ENCODE measurements around the gene MPP2.
A peak's percentile ranks its signal among the peaks of the same experiment; 100 is the strongest.
"Not testable (repeated sequence)": the region's sequence is repeated elsewhere in the genome, so short reads cannot be mapped to it uniquely, and the experiment has no call there.

Gene MPP2

DNA sequence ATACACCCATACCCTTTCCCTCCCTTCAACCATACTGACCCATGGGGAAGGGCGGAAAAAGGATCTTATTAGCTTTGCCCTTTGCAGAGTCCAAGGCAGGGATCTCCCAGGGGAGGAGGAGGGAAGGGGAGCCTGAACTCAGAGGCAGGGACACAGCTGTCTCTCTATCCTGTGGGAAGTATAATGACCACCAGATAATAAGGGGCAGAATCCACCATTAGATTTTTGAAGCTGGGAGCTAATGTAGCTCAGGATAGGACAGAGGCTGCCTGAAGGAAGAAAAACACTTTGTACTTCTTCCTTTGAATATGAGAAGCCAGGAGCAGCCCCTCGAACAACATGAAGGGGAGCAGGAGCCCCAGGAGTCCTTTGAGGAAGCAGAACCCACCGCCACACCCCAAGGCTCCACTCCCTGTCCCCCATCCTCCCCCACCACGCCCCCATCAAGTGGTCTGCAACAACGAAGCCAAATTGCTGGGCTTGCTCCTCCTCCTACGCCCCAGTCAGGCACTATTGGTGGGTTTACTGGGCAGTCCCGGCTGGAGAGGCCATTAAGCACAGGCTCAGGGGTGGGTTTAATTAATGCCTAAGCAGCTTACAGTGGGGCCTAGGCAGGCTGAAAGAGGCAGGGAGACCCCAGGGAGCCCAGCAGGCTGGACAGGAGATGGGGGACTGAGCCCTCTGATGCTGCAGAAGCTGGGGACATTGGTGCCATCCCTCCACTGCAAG is 5.3 kb downstream of the MPP2 start:
- no peak for DNase-seq (ENCODE audit: low read depth)

DNA sequence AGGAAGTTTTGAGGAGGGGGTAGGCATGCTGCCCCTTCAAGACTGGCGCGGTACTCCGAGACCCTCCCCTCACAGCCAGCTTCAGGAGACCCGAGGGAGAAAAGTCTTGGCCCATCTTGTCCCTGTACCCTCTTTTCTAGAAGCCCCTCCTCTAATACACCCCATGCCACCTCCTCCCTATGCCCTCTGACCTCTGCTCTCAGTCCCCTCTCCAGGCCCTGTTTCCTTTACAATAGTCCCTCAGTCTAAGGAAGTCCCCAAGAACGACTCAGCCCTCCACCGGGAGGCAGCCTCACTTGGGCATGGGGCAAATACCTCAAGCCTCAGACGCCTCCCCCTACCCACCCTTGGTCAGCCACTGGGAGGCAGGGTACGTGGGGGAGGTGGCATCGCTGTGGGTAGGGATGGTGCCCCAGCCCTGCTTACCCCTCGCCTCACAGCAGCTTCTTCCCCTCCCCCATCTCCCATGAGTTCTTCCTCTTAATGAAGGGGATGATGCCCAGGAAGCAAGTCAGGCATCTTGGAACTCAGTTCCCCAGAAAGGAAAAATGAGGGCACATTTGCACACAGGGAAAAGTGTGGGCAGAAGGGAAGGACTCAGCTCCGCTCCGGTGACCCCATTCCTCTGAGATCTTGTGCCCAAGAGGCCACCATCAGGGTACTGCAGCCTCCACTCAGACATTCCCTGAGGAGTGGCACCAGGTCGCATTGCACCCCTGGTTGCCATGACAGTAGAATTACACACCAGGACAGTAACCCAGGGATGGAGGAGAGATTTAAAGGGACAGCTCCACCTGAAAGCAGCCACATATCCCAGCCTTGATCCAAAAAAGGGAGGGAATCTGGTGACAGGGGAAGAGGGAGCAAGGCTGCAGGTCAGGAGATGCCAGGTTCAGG is 6.2 kb downstream of the MPP2 start:
- no peak for DNase-seq (ENCODE audit: low read depth)

DNA sequence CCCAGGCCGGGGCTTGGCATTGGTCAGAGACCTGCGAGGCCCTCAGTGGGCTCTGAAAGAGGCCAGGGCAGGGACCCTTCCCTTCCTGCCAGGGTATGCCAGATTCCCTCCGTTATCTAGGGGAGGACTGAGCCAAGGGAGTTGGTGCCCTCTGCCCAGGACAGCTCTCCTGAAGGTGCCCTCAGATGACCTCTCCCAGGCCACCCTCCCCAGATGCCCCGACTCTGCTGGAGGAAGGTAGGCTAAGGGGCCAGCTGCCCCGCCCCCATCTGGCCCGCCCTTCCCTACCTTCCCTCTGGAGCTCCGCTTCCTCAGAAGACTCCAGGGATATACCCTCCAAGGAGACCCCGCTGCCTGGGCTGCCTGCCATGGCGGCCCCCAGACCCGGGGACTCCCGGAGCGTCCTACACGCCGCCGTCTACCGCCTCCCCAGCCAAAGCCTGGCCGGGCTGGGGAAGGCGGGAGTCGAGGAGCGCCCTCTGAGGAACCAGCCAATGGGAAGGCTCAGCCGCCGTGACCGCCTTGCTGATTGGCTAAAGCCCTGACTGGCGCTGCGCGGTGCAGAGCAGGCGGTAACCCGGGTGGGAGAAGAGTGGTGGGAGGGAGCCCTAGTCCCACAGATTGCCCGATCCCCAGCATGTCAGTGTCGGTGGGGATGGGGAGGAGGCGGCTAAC is 7.0 kb downstream of the MPP2 start:
- DNase-seq (ENCODE audit: low read depth) = peak; percentile 14

DNA sequence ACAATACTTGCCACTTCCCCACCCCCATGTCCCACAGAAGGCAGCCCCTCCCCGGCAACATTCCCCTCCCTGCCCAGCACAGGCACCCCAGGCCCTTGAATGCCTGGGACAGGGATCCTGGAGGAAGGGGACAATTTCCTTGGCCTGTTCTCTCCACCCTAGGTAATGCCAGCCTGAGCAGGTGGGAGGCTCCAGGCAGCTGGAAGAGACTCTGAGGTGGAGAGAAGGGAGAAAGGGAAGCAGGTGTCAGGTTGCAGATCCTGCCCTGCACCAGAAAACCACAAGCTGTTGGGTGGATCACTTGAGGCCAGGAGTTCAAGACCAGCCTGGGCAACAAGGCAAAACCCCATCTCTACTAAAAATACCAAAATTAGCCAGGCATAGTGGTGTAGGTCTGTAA is 8.9 kb downstream of the MPP2 start:
- no peak for DNase-seq (ENCODE audit: low read depth)

DNA sequence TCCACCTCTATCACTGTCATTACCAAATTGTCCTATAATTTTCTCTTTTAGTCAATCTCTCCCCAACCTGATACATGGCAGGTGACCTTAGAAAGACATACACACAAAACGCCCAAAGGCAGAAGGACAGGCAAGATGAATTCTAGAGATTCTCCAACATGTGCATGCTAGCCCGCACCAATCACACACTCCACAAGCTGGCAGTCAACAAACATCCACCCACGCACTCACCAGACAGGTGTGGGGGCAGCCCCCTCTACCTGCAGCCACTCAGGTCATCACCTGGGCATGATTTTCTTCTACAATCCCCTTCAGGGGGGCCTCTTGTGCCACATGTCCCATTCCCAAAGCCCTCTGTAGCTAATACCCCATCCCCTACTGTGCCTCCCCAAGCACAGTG is 9.5 kb downstream of the MPP2 start:
- DNase-seq (ENCODE audit: low read depth) = no peak

DNA sequence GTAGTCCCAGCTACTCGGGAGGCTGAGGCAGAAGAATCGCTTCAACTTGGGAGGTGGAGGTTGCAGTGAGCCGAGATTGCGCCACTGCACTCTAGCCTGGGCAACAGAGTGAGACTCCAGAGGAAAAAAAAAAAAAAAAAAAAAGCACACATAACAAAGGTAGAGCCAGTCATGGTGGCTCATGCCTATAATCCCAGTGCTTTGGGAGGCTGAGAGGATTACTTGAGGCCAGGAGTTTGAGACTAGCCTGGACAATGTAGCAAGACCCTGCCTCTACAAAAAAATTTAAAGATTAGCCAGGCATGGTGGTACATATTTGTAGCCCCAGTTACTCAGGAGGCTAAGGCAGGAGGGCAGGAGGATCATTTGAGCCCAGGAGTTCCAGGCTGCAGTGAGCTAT is 12.8 kb downstream of the MPP2 start:
- DNase-seq (ENCODE audit: low read depth) = not testable (repeated sequence)

DNA sequence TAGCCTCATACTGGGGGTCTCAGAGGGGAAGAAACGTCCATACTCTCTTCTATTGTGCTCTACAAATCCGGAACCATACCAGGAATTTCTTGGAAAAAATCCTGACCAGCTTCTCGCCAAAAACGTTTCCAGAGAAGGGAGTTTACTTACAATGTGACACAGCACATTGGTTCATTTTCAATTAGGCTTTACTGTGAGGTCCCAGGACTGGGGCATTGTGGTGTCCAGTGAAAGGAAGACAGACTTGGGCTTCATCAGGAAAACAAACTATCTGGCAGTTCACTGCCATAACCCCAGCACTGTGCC is 14.7 kb downstream of the MPP2 start:
- no peak for DNase-seq (ENCODE audit: low read depth)

DNA sequence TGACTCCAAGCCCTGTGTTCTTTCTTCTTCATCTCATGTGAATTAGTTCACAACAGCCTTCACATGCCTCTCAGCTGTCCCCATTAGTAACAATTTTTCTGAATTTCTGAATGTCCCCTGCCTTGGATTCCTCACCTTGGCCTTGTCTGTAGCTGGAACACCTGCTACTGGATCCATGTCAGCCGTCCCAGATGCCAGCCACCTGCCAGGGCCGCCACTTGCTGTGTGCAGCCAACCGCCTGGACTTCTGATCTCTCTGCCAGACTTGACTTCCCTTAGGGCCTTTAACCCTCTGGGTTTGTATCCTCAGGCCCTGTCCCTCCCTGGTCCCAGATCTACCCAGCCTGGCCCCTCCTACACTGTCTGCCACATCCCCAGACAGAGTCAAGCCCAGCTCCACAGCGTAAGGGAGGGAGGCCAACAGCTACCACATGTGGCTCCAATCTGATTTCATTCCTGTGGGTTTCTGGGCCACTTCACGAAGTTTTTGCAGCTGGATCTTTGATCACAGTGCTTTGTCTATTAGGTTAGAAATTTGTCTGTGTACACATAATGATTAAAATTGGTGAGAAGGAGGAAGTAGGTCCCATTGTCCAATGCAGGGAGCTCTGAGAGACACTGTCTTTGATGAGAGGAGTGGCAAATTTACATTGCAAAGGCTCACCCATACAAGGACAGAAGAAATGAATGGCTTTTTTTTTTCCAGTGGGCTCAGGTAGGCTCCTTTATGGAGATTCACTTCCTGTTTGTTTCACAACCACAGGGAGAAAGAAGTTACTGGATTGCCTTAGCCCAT is 15.3 kb downstream of the MPP2 start:
- no peak for DNase-seq (ENCODE audit: low read depth)

DNA sequence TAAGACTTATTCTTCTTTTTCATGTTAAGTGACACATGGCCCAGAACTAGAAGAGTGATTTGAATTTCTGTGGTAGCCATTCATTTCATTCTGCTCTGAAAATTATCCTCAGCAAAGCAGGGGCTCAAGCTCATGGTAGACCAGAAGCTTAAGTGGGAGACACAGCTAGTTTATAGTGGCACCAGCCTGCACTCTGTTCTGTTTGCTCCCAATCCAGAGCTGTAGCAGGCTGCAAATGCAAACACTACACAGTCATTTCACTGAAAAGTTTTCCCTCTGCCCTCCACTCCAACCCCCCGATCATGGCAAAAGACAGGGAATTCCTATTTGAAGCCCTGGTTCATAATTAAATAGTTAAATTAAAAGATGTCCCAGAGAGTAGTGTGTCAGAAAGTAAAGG is 17.1 kb downstream of the MPP2 start:
- no peak for DNase-seq (ENCODE audit: low read depth)

DNA sequence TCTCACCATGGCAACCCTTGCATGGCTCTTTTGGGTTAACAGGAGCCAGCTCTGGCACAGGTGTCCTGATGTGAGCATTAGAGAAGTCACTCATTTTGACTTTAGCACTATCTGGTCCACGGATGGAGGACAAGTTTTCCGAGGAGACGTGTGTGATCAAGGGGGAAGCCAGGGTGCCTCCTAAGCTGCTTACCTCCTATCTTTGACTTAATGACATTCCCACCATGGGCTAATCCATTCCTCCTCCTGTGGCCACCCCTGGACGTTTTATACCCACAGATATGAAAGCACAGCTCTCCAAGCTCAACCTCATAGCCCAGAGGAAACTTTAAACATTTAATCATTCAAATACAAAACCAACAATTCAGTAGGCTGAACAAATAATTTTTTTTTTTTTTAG is 18.8 kb downstream of the MPP2 start:
- no peak for DNase-seq (ENCODE audit: low read depth)

DNA sequence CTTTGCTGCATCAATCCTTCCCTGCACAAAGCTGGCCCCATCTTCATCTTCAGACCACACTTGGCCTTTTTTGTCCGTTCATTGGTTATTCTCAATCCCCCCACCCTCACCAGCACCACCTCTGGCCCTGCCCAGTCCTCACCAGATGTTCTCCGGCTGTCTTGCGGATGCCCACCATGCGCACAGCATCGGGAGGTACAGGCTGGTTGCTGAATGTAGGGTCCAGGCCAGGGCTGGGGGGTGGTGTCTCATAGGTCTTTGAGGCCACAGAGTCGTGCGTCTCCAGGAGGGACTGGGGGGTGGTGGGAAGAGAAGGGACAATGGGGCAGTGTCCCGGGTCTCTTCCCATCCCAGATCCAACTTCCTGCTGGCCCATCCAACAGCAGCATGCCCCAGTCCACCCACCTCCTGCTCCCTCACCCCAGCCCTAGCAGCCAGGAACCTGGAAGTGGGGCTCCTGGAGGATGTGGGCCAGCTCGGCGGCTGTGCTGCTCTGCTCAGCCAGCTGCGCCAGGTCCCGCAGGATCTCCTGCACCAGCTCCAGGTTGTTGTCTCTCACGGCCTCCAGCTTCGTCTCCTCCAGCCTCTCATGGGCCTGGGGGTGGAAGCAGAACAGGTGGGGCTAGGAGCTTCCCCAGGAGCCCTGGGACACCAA is 24.4 kb downstream of the MPP2 start:
- no peak for DNase-seq (ENCODE audit: low read depth)

DNA sequence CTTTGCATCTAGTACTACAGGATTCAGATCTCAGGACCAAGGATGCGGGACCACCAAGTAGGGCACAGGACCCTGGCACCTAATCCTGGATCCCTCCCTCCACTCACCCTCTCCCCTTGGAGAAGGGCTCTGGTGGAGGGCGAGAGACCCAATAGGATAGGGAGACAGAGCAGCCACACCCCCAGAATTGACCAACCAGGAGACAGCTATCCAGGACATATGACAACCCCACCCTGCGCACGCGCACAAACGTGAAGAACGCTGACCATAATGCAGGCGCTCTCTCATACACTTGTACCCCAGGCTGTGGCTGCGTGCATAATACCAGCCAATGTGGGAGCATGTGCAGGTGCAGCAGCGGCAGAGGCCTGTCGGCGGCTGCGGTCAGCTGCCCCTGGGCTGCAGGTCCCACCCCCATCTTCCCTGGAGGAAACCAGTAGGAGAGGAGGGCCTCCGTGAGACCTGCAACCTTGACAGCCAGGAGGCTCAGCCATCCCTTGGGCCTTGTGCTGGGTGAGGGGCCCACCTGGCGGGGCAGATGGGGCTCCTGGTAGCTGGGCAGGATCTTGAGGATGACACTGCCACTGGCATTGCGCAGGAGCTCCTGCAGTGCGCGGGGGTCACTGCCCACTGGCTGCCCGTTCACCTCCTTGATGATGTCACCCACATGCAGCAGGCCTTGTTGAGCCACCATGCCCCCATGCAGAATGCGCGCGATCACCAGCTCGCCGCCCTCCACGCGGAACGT is 25.4 kb downstream of the MPP2 start:
- DNase-seq (ENCODE audit: low read depth) = no peak

DNA sequence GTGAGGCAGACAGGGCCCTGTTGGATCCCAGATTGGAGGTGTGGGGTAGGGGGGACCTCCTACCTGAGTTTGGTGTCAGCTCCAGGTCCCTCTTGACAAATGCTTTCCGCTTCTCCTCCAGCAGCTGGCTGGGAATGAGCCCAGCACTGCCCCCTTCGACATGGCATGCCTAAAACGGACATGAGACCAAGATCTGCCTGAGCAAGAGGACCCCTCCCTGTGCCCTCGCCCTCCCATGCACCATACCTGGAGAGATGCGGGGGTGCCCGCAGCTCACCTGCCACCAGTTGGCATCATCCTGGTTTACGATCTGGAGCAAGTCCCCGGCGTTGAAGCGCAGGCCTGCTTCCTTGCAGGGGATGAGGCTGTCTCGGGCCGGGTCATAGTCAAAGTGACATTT is 26.2 kb downstream of the MPP2 start:
- DNase-seq (ENCODE audit: low read depth) = no peak

DNA sequence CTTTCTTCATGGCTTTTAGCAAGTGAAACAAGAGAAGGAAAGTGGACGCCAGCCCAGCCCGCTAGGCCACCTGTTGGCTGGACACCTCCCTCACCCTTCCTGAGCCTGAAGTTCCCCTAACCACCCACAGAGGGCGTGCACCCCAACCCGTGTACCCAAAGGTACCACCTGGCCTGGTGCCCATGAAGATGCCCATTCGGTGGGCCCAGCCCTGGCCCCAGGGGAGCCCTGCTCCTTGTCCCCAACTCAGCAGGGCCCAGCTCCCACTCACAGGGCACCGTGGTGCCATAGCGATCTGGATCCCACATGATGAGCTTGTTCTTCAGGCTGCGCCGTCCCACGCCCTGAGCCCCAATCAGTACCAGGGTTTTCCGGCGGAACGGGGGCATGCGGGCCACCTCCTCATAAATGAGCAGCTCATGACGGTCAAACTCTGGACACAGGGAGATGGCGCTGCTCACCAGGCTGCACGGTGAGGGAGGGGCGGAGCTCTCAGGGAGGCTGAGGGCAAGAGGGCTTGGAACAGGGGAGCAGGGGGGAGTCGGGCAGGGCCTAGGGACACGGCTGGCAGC is 26.8 kb downstream of the MPP2 start:
- DNase-seq (ENCODE audit: low read depth) = no peak

DNA sequence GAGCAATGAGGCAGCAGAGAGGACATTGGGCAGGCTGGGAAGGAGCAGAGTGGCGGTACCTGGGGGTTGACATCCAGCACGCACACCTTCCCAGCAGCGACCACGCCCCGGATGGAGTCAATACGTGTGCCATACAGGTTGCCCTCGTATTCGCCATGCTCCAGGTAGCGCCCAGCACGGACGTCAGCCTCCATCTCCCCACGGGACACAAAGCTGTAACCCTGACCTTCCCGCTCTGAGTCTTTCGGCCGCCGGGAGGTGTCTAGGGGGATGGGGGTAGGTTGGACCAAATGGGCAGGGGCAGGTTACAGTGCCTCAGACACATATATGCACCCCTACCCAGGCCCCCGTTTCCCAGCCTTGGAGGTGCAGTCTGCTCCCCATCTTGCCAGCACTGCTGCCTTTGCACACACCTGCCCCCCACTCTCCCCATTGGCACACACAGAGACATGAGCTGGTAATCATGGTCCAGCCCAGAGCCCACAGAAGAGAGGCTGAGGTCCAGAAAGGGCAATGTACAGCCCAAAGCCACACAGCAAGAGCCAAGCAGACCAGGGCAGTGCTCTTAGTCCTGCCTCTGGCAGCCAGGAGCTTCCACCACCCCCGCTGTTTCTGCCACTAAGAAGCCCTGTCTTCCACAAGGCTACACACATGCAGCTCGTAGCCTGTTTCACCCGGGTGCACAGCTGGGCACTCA is 27.5 kb downstream of the MPP2 start:
- DNase-seq (ENCODE audit: low read depth) = no peak

DNA sequence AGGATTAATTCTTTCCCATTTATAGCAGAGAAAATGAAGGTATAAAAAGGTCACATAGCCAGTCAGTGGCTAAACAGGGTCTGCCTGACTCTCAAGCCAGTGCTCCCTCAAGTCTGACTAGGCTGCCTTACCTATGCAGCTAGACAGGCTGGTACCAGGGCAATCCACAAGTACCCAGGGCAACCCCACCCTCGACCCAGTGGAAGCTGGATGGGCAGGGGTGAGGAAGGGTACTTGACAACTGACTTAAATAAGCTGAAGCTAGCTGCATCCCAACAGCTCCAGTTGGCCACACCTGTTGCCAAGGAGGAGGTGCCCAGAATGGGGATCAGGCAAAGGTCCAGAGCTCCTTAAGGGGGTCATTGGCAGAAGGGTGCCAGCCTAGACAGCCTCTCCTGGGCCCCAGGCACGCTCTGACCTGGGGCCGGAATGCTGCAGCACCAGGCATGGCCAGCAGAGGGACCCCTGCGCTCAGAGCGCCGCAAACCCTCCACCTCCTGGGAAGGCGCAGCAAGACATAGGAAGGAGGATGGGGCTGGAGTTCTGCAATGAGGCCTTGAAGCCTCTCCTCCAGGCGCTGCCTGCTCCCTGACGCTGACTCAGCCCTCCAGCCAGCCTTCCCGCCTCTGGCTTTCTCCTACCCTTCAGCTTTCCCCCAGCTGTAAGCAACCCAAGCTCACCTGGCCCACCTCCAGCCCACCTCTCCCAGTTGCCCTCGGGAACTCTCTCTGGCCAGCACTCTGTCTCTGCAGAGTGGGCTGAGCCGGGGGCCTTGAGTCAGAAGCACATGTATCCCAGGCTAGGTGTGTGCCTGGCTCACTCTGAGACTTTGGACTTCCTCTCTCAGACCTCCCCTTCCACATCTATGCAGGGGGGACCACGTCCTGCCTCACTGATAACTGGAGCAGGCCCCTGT is 28.8 kb downstream of the MPP2 start:
- peak; percentile 23 for DNase-seq (ENCODE audit: low read depth)

DNA sequence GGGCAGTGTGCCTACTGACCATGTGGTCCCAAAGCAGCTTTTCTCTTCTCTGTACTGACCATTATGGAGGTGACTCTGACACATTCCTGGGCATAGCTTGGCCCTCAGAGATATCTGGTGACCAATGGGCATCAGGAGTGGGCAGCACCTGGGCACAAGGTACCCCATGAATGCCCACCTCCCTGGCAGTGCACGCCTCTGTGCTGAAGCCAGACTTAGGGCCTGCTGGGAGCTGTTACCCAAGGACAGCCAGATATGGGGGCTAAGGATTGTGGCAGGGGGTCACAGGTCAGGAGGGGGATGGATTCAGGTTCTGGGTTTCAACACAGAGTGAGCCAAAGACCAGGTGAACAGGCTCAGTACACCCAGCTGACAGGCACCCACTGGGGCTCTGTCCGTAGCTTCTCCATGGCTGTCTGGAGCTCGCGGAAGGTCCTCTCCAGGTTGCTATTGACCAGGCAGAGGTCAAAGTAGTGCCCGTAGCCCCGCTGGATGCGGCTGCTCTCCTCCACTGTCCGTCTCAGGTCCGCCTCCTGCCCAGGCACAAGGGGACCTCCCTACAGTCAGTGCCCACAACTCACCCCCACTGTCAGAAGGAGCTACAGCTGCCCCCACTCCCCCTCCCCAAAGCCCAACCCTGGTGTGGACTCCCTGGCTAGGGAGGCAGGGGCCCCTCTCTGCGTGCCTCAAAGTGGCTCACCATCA is 29.7 kb downstream of the MPP2 start:
- DNase-seq (ENCODE audit: low read depth) = no peak

DNA sequence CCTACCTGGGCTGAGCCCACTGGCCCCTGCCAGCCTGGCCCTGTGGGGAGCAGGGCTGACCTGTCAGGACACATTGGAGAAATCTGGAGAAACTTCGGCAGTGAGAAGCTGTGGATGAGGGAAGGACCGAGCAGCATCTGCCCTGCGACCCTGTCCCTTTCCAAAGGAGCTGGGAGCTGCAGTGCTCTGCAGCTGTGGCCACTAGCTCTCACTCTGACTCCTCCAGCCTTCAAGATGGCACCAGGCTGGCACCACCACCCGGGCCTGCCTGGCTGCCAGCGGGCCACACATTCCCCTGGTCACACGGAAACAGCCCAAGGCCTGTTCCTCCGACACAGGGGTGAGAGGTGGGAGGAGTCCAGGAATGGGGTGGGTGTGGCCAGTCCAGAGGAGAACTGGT is 30.3 kb downstream of the MPP2 start:
- no peak for DNase-seq (ENCODE audit: low read depth)

Measured in HS-27A (cell line).